K562 (cell line): ENCODE measurements around the gene TINCR.
"Not testable (repeated sequence)": the region's sequence is repeated elsewhere in the genome, so short reads cannot be mapped to it uniquely, and the experiment has no call there.

Experiments used
- ARID4B ChIP-seq: sonication (generic); formaldehyde crosslinking; IDR thresholded peaks from 2 replicates; pipeline ENCODE4 v1.8.0; 2022; ENCODE audit warnings: mild to moderate bottlenecking, missing genetic modification reagents
- CTCF ChIP-seq, 3 experiments: IDR thresholded peaks in 2 of 3; conservative IDR thresholded peaks in 1 of 3; 2 replicates each; pipeline ENCODE4 v1.5.1; 2011 to 2012; ENCODE audit warnings: low read length in 3 of 3, mild to moderate bottlenecking in 3 of 3, control low read depth in 2 of 3, improper control_type of control experiment in 1 of 3, inconsistent platforms in 1 of 3, low read depth in 1 of 3, mixed read lengths in 1 of 3, moderate library complexity in 1 of 3; ENCODE audit not compliant: insufficient read depth in 2 of 3
- GABPA ChIP-seq: fragments of 200-800 bp; sonication (Bioruptor generic); conservative IDR thresholded peaks from 2 replicates; pipeline ENCODE4 v1.6.1; 2016; ENCODE audit warnings: low read depth, missing genetic modification characterization, missing compliant biosample characterization
- JUND ChIP-seq, 2 experiments: IDR thresholded peaks; 2 replicates in 1 of 2; 3 replicates in 1 of 2; pipeline ENCODE4 v1.6.1; 2011; ENCODE audit warnings: borderline replicate concordance in 2 of 2, low read depth in 2 of 2, low read length in 2 of 2, improper control_type of control experiment in 1 of 2, missing biosample characterization in 1 of 2, missing genetic modification characterization in 1 of 2, missing genetic modification reagents in 1 of 2
- KLF1 ChIP-seq: fragments of 450-650 bp; IDR thresholded peaks from 2 replicates; pipeline ENCODE4 v1.6.1; 2016; ENCODE audit warnings: missing genetic modification characterization, missing compliant biosample characterization
- MAFK ChIP-seq: IDR thresholded peaks from 2 replicates; pipeline ENCODE4 v1.6.1; 2011; ENCODE audit warnings: low read length, improper control_type of control experiment
- MAX ChIP-seq: sonication (generic); formaldehyde crosslinking; IDR thresholded peaks from 2 replicates; pipeline ENCODE4 v1.9.0; 2022; ENCODE audit warnings: mild to moderate bottlenecking, missing genetic modification reagents
- STAT6 ChIP-seq: sonication (generic); formaldehyde crosslinking; IDR thresholded peaks from 2 replicates; pipeline ENCODE4 v1.8.1; 2023; ENCODE audit warnings: mild to moderate bottlenecking, missing genetic modification reagents

GRCh38 chr19:5536982-5537579 lies 30.7 kb downstream of the TINCR start:
- not testable (repeated sequence) for TF ChIP-seq CTCF (IDR thresholded peaks at IDR 0.05 in 2 of 3, conservative IDR thresholded peaks at IDR 0.05 in 1 of 3; ENCODE audit: insufficient read depth in 2 of 3, low read depth in 1 of 3, low read length in 3 of 3); GABPA (tag); KLF1 (tag); STAT6 (CRISPR knock-in tag); JUND (IDR thresholded peaks at IDR 0.05; ENCODE audit: borderline replicate concordance, low read depth, low read length); JUND (tag; IDR thresholded peaks at IDR 0.05; ENCODE audit: borderline replicate concordance, low read depth, low read length); MAX (CRISPR knock-in tag); ARID4B (CRISPR knock-in tag); MAFK
